GM18951 (cell line): ENCODE measurements around the gene ANKAR.
"Not testable (repeated sequence)": the region's sequence is repeated elsewhere in the genome, so short reads cannot be mapped to it uniquely, and the experiment has no call there.

Experiments used
- POLR2A ChIP-seq: IDR thresholded peaks from 4 replicates; pipeline ENCODE4 v1.6.1; 2011; ENCODE audit warnings: mild to moderate bottlenecking; ENCODE audit not compliant: insufficient read length, insufficient read depth; ENCODE audit errors: extremely low read depth
- in situ Hi-C: fragments of 300-500 bp; cut with MboI; formaldehyde crosslinking; loops from one replicate; pipeline ENCODE4 v1.12.0; 2022; ENCODE audit warnings: low sequenced_read_pairs, mixed read lengths, inconsistent platforms; ENCODE audit not compliant: unreplicated experiment

The ANKAR gene

DNA sequence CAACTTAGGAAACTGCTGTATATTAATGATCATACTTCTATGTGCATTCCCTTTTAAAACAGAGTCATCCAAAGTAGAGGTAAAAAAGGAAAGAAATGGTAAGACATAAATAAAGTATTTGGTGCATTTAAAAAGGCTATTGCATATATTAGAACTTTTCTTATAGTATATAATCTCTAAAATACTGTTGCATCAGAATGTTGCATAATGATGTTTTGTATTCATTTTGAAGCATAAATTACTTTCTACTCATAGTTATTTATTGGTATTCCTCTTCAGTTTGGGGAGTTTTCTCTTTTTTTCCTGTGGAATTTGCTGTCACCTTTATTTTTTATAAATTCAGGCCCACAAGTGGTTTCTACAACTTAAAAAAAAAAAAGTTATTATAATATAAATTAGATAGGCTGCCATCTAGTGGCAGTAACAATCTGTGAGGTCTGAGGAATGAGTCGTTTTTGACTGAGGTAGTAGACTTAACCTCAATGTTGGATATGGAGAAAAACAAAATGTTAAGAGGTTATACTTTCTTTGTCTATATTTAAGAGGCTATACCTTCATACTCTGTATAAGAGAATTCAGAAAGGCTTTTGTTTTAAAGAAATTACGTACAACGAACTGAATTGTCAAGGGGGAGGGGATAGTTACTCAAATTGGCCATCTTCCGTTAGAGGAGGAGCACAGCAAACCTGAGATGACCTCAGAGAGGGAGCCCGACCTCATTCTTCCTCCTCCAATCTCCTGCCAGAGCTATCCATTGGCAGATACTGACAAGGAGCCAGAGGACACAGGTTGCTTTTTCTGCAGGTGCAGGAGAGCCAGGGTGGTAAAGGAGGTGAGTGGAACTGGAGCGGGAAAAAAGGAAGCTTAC, 23.8 kb downstream of the ANKAR start:
- in situ Hi-C loops: no loop called here
- no peak for TF ChIP-seq POLR2A

DNA sequence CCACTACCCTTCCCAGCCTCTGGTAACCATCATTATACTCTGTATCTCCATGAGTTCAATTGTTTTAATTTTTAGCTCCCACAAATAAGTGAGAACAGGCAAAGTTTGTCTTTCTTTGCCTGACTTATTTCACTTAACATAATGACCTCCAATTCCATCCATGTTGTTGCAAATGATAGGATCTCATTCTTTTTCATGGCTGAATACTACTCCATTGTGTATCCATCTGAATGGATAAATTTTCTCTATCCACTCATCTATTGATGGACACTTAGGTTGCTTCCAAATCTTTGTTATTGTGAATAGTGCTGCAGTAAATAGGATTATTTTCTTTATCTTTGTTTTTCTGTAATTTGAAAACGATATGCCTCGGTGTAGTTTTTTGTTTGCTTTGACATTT, 26.2 kb downstream of the ANKAR start:
- in situ Hi-C loops: no loop called here
- no peak for TF ChIP-seq POLR2A

- TF ChIP-seq POLR2A: no peak
- in situ Hi-C loops: no loop called here
Observed at GRCh38 chr2:189702071-189702470, 27.6 kb downstream of the ANKAR start.

DNA sequence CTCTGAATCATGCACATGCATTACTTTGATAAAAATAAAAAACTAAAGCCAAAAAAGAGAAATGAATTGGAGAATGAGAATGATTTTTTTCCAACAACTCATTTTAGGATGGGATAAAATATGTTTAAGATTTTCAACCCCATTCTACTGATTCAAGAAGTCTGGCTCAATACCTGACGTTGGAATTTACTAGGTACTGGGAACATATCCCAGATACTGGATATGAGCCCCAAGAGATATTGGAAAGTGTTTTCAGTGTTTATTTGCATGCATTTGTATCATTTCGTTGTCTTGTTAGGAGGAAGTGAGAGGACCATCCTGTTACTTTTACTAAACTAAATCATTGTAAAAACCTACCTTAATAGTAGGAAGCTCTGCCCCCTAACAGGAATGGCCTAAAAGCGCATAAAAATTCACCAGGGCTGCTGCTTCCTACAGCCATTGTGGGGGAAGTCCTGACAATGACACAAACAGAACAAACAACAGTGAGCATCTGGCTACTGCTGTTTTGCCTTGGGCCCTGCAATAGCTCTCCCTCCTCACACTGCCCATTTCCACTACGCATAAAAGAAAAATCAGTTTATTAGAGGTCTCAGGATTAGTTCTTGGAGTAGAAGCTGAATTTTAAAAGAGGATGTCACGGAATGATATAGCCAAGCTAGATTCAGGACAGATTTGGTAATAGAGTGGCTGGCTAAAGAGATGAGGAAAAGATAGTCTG, 35.2 kb downstream of the ANKAR start:
- in situ Hi-C loops: no loop called here
- no peak for TF ChIP-seq POLR2A

- in situ Hi-C loops: not testable (repeated sequence)
Observed at GRCh38 chr2:189717593-189717992, 43.1 kb downstream of the ANKAR start.

- in situ Hi-C loops: no loop called here
- TF ChIP-seq POLR2A: no peak
Observed at GRCh38 chr2:189719571-189719970, 45.1 kb downstream of the ANKAR start.

DNA sequence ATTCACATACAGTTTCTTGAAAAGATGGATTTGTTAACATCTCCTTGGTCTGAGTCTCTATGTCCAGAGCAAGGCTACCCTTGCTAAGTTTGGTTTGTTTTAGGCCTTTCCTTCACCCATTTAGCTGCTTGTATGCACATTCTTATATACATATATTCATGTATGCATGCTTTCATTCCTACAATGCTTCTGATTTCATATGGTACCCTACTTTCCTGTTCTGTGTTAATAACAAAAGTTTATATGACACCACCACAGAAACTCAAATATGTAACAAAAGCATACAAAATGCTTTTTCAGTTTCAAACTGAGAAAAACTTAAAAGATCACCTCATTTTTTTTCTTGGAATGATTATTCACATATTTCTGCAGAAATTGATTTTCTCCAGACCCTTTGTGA, 48.7 kb downstream of the ANKAR start:
- in situ Hi-C loops: no loop called here
- no peak for TF ChIP-seq POLR2A
